Measurements from ENCODE around the gene KLF15. TPM values are rescaled to one million over a fixed set of nuclear protein-coding genes. Genes with fewer than 3 reads are reported as not detected.

Gene KLF15
- total RNA-seq, 2 donors from 2014 or later = 43.4 to 55.1 TPM

DNA sequence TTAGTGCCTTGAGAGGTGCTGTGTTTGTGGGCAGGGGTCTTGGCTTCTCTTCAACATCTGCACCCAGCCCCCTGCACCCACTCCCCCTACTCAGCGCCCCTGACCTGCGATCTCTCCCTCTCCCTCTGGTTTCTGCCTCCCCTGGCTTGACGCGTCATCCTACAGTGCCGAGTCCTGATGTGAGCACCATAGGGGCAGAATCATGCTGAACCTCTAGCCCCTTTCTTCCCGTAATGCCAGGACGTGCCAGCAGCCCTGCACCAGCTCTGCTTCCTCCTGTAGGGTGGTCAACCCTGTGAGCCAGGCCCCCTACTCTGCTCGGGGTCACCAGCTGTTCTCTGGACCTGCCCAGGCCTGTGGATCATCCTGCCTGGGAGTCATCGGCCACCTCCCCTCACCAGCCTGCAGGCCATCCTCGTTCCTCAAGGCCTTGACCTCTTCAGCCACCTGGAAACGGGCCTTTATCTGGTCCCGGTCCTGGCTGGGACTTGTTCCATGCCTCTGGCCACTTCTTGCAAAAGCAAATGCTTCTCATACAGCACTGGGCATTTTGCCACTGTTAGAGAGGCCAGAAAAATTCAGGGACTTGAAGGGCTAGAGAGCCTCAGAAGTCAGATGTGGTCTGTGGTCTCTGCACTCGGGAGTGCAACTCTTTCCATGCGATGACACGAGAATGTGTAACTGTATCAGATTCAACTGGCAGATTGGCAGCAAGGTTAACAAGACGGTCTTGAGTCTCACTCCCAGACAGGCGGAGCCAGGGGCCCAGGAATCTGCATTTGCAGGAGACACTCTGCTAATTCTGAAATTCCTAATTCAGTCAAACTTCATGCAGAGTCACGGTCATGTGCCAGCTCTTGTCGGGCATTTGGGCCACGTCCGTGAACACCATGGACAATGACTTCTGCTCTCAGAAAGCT, 16.7 kb upstream of the KLF15 start:
- Histone ChIP-seq H3K27ac (peak overlapping the region; percentile 24 to 39), H3K9me3 (no peaks in the 10 kb centered on the region), H3K4me1 (peaks cover 0 to 12% of the 10 kb centered on the region in 2 donors), H3K27me3 (no peaks in the 10 kb centered on the region), H3K4me3 (no peak overlapping the region), H3K36me3 (no peaks in the 10 kb centered on the region)
- TF ChIP-seq, protein P1, sequence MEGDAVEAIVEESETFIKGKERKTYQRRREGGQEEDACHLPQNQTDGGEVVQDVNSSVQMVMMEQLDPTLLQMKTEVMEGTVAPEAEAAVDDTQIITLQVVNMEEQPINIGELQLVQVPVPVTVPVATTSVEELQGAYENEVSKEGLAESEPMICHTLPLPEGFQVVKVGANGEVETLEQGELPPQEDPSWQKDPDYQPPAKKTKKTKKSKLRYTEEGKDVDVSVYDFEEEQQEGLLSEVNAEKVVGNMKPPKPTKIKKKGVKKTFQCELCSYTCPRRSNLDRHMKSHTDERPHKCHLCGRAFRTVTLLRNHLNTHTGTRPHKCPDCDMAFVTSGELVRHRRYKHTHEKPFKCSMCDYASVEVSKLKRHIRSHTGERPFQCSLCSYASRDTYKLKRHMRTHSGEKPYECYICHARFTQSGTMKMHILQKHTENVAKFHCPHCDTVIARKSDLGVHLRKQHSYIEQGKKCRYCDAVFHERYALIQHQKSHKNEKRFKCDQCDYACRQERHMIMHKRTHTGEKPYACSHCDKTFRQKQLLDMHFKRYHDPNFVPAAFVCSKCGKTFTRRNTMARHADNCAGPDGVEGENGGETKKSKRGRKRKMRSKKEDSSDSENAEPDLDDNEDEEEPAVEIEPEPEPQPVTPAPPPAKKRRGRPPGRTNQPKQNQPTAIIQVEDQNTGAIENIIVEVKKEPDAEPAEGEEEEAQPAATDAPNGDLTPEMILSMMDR (IDR thresholded peaks at IDR 0.05) = no peak
- DNase-seq (ENCODE audit: low spot score) = no peak

GRCh38 chr3:126373146-126373613, 16.0 kb upstream of the KLF15 start:
- Histone ChIP-seq H3K36me3 (no peaks in the 10 kb centered on the region), H3K4me3 (no peak overlapping the region), H3K4me1 (peaks cover 0 to 12% of the 10 kb centered on the region in 2 donors), H3K9me3 (no peaks in the 10 kb centered on the region), H3K27me3 (no peaks in the 10 kb centered on the region), H3K27ac (no peak overlapping the region)
- no peak for DNase-seq (ENCODE audit: low spot score)
- TF ChIP-seq, protein P1 (IDR thresholded peaks at IDR 0.05) = no peak

GRCh38 chr3:126372413-126373145, 15.4 kb upstream of the KLF15 start:
- no peak for DNase-seq (ENCODE audit: low spot score)
- Histone ChIP-seq H3K27ac (no peak overlapping the region), H3K4me1 (peaks cover 0 to 12% of the 10 kb centered on the region in 2 donors), H3K4me3 (no peak overlapping the region), H3K27me3 (no peaks in the 10 kb centered on the region), H3K9me3 (no peaks in the 10 kb centered on the region), H3K36me3 (no peaks in the 10 kb centered on the region)
- TF ChIP-seq, protein P1 (IDR thresholded peaks at IDR 0.05) = no peak

DNA sequence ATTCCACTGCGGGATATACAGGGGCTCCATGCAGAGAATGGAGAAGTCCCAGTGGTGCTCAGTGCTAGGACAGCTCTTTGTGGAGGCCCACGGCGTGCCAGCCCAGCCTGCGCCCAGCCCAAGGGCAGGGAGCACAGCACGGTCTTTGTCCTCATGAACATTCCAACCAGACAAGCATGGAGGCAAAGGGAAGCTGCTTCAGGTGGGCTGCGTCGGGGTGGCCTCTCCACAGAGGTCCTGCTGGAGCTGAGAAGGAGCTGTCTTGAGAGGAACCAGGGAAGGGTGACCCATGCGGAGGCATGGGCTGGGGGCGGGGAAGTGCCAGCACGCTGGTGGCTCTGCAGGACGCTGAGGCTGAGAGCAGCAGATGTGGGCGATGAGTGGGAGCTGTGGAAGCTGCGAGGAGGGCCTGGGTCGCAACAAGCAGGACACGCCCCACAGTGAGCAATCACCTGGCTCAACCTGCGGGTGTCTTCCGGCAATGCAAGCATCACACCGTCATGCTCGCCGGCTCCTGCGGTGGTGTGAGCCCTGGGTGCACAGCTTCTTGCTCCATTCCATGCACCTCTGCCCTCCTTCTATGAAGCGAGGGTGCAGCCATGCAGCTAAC, 14.0 kb upstream of the KLF15 start:
- H3K9me3 ChIP-seq = no peaks in the 10 kb centered on the region
- no peaks in the 10 kb centered on the region for H3K36me3 ChIP-seq
- H3K27me3 ChIP-seq = no peaks in the 10 kb centered on the region
- no peak overlapping the region for H3K4me3 ChIP-seq
- no peak overlapping the region for H3K27ac ChIP-seq
- no peak for DNase-seq (ENCODE audit: low spot score)
- TF ChIP-seq, protein P1 (IDR thresholded peaks at IDR 0.05) = no peak
- peaks cover 0 to 12% of the 10 kb centered on the region in 2 donors for H3K4me1 ChIP-seq

GRCh38 chr3:126370606-126371005, 13.4 kb upstream of the KLF15 start:
- Histone ChIP-seq H3K9me3 (no peaks in the 10 kb centered on the region), H3K4me1 (peaks cover 0 to 12% of the 10 kb centered on the region in 2 donors), H3K27ac (no peak overlapping the region), H3K36me3 (no peaks in the 10 kb centered on the region), H3K27me3 (no peaks in the 10 kb centered on the region), H3K4me3 (no peak overlapping the region)
- TF ChIP-seq, protein P1 (IDR thresholded peaks at IDR 0.05) = no peak
- no peak for DNase-seq (ENCODE audit: low spot score)

Data from right atrium auricular region (tissue), 2 donors.